ENCODE data around the gene TRPV2. TPM values are rescaled to one million over a fixed set of nuclear protein-coding genes. Genes with fewer than 3 reads are reported as not detected.

TRPV2 gene
- total and polyA plus RNA-seq, 8 donors: 2.8 to 14.7 (median 7.2) TPM

DNA sequence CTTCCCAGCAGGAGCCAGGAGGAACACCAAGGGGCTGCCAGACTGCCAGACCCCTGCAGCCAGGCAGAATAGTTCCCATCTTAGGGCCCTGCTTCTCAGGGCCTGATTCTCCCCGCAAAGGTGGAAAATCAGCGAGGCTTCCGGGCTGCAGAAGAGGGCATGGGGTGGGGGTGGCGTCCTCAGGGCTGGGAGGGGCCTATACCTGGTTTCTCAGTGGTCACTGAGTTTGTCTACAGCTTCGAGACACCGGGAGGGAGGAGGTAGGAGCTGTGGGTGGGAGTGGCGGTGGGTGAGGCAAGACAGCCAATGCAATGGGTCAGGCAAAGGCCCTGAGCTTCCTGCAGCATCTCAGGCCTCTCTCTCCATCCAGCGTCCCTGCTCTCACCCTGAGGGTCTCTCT is 62.3 kb downstream of the TRPV2 start:
- no peaks in the 10 kb centered on the region for H3K4me1 ChIP-seq
- FAIRE-seq: no peak
- ATAC-seq: no peak
- TF ChIP-seq, protein P1, sequence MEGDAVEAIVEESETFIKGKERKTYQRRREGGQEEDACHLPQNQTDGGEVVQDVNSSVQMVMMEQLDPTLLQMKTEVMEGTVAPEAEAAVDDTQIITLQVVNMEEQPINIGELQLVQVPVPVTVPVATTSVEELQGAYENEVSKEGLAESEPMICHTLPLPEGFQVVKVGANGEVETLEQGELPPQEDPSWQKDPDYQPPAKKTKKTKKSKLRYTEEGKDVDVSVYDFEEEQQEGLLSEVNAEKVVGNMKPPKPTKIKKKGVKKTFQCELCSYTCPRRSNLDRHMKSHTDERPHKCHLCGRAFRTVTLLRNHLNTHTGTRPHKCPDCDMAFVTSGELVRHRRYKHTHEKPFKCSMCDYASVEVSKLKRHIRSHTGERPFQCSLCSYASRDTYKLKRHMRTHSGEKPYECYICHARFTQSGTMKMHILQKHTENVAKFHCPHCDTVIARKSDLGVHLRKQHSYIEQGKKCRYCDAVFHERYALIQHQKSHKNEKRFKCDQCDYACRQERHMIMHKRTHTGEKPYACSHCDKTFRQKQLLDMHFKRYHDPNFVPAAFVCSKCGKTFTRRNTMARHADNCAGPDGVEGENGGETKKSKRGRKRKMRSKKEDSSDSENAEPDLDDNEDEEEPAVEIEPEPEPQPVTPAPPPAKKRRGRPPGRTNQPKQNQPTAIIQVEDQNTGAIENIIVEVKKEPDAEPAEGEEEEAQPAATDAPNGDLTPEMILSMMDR (IDR thresholded peaks at IDR 0.05): no peak
- H3K9me3 ChIP-seq: no peaks in the 10 kb centered on the region
- 87 to 88% methylated on average over 8 of the region's 8 CpGs for WGBS, 2 donors
- DNase-seq: no peak
- H3K4me3 ChIP-seq: no peak overlapping the region
- intact Hi-C loops (cut with DNase I): no loop called here
- H3K27me3 ChIP-seq: no peaks in the 10 kb centered on the region
- H3K36me3 ChIP-seq: no peaks in the 10 kb centered on the region
- H3K27ac ChIP-seq: no peak overlapping the region

DNA sequence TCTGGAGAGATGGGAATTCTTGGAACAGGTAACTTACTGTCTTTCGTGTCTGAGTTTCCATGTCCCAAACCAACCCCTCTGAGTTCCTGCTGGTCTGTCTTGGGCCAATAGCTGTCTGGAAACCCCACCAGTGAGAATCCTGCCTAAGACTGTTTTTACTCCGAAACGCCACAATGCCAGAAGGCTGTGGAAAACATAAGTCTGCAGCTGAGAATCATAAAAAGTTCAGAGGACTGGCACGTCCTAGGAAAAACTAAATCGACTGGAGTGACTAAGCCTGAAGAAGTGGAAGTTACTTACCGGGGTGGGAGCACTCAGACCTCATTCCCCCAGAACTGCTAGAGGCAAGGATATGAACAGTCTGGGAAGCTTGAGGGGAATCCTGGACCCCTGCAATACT is 63.3 kb downstream of the TRPV2 start:
- Histone ChIP-seq H3K9me3 (no peaks in the 10 kb centered on the region), H3K36me3 (no peaks in the 10 kb centered on the region), H3K27me3 (no peaks in the 10 kb centered on the region), H3K27ac (no peak overlapping the region), H3K4me3 (no peak overlapping the region), H3K4me1 (no peaks in the 10 kb centered on the region)
- 85 to 88% methylated on average over 6 of the region's 6 CpGs for WGBS, 2 donors
- DNase-seq (no peak), FAIRE-seq (no peak), ATAC-seq (no peak)
- TF ChIP-seq, protein P1 (IDR thresholded peaks at IDR 0.05): no peak
- intact Hi-C loops (cut with DNase I): no loop called here

DNA sequence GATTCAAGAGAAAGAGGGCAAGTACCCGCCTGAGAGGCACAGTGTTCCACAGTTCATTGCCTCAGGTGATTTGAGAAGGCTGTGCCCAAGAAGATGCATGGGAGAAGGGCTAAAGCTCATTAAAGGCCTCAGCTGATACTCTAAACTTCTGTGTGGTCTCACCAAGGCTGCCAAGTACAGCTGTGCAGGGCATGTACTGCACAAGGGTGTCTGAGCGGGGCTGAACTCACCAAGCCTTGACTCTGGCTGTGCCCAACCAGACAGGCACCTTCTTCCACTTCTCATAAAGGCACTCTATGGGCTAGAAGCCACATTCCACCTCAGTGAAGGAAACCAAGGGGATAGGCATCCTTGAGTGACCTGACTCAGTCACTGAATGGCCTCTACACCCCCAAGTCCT is 63.9 kb downstream of the TRPV2 start:
- Histone ChIP-seq H3K27me3 (no peaks in the 10 kb centered on the region), H3K9me3 (no peaks in the 10 kb centered on the region), H3K4me3 (no peak overlapping the region), H3K27ac (no peak overlapping the region), H3K4me1 (no peaks in the 10 kb centered on the region), H3K36me3 (no peaks in the 10 kb centered on the region)
- ATAC-seq (no peak), DNase-seq (no peak), FAIRE-seq (no peak)
- WGBS, 2 donors: 87 to 93% methylated on average over 2 of the region's 2 CpGs
- intact Hi-C loops (cut with DNase I): no loop called here
- TF ChIP-seq, protein P1 (IDR thresholded peaks at IDR 0.05): no peak

DNA sequence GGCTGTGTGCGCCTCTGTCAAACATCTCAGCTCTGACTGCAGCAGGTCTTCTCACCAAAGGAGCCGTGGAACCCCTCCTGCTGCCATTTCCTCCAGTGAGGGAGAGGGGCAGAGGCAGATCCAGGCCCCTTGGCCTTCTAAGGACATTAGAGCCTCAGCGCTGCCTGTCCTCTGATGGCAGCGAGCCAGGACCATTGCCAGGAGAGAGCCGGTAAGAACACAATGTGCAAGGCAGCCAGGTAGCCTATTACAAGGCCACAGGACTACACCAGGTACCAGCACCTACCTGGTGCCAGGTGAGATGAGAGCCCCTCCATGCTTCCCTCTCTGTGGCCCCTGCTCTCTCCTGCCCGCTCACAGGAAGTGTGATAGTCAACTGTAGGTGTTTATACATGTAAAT is 65.6 kb downstream of the TRPV2 start:
- no peak for FAIRE-seq

DNA sequence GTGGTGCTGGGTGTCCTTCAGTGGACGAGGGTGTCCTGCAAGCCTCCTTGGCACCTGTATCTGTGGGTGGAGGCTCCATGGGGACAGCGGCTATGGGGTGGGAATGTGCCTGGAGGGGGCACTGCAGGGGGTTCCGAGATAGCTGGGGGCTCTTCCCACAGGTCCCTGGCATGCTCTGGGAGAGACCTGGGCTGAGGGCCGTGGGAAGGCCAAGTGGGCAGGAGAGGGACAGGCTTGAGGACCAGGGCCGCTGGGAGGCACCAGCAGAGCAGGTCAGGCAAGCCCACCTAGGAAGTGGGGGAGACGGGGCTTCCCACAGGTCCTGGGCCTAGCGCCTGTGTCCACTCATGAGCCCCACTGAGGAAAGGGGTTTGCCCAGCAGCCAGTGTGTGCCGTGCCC is 66.9 kb downstream of the TRPV2 start:
- TF ChIP-seq, protein P1 (IDR thresholded peaks at IDR 0.05): no peak
- no peak for FAIRE-seq
- Histone ChIP-seq H3K27ac (no peak overlapping the region), H3K27me3 (no peaks in the 10 kb centered on the region), H3K4me3 (no peak overlapping the region), H3K36me3 (no peaks in the 10 kb centered on the region), H3K4me1 (peaks cover 0 to 7% (median 0%) of the 10 kb centered on the region in 3 donors), H3K9me3 (no peaks in the 10 kb centered on the region)
- intact Hi-C loops (cut with DNase I): no loop called here
- WGBS, 2 donors: 85 to 92% methylated on average over 8 of the region's 8 CpGs
- no peak for ATAC-seq
- DNase-seq: no peak

More for the DNA sequence above, 65.6 kb downstream of the TRPV2 start:
- 61 to 66% methylated on average over 6 of the region's 6 CpGs for WGBS, 2 donors
- peak in 2 of 6 donors; percentile 46 to 62 for DNase-seq
- H3K4me1 ChIP-seq: peaks cover 0 to 2% (median 0%) of the 10 kb centered on the region in 3 donors
- H3K36me3 ChIP-seq: no peaks in the 10 kb centered on the region
- no peaks in the 10 kb centered on the region for H3K27me3 ChIP-seq
- no peak overlapping the region for H3K4me3 ChIP-seq
- intact Hi-C loops (cut with DNase I): no loop called here
- H3K9me3 ChIP-seq: no peaks in the 10 kb centered on the region
- ATAC-seq: peak in 3 of 4 donors; percentile 30 to 70 (median 47)
- no peak overlapping the region for H3K27ac ChIP-seq
- TF ChIP-seq, protein P1 (IDR thresholded peaks at IDR 0.05): no peak

All from pancreas (tissue), 10 donors.